ENCODE measurements around the gene CNP. TPM values are rescaled to one million over a fixed set of nuclear protein-coding genes. Genes with fewer than 3 reads are reported as not detected.
A peak's percentile ranks its signal among the peaks of the same experiment; 100 is the strongest.

Gene CNP
- total and polyA plus RNA-seq, 4 experiments from 2014 or later: 23.6 to 36.9 (median 33.4) TPM

GRCh38 chr17:41957869-41958439 lies 8.6 kb upstream of the CNP start:
- no peak overlapping the region for H3K27ac Mint-ChIP-seq
- intact Hi-C loops (cut with micrococcal nuclease): no loop called here

GRCh38 chr17:41959030-41959335 lies 7.6 kb upstream of the CNP start:
- Histone ChIP-seq H3K27me3 (ENCODE audit: insufficient read depth, low read length) (no peaks in the 10 kb centered on the region), H3K27ac (ENCODE audit: low read depth, low read length) (no peak overlapping the region), H3K4me3 (ENCODE audit: low read length in 2 of 2) (no peak overlapping the region), H3K36me3 (ENCODE audit: insufficient read depth, low read length) (no peaks in the 10 kb centered on the region), H3K9me3 (ENCODE audit: control insufficient read depth in 1 of 2, low read length in 2 of 2) (no peaks in the 10 kb centered on the region), H3K4me1 (ENCODE audit: insufficient read depth, low read length) (no peaks in the 10 kb centered on the region)
- intact Hi-C loops (cut with micrococcal nuclease): no loop called here
- Mint-ChIP-seq H3K36me3 (no peaks in the 10 kb centered on the region), H3K27ac (no peak overlapping the region), H3K9me3 (no peaks in the 10 kb centered on the region), H3K4me3 (no peak overlapping the region), H3K4me1 (peaks cover 0 to 2% (median 0%) of the 10 kb centered on the region in 4 donors), H3K27me3 (no peaks in the 10 kb centered on the region)
- ChIA-PET CTCF (ENCODE audit: partially characterized antibody) (interaction anchor here (1.6 kb wide), 1 partner anchor 157 kb away, joined by 3 read pairs; no protein-coding TSS in a partner anchor), POLR2A (ENCODE audit: partially characterized antibody) (interaction anchor here (1.1 kb wide), 1 partner anchor 153 kb away, joined by 3 read pairs; the partner anchor contains the start of gene DHX58)
- no peak for DNase-seq

More at GRCh38 chr17:41957869-41958439, 8.6 kb upstream of the CNP start:
- no peaks in the 10 kb centered on the region for H3K36me3 Mint-ChIP-seq
- H3K9me3 ChIP-seq (ENCODE audit: control insufficient read depth in 1 of 2, low read length in 2 of 2): no peaks in the 10 kb centered on the region
- ChIA-PET CTCF (ENCODE audit: partially characterized antibody) (interaction anchor here (1.5 kb wide), 1 partner anchor 108 kb away, joined by 5 read pairs; no protein-coding TSS in a partner anchor), POLR2A (ENCODE audit: partially characterized antibody) (no interaction called here)
- no peak overlapping the region for H3K4me3 ChIP-seq (ENCODE audit: low read length in 2 of 2)
- H3K27me3 Mint-ChIP-seq: no peaks in the 10 kb centered on the region
- no peaks in the 10 kb centered on the region for H3K9me3 Mint-ChIP-seq
- peaks cover 0 to 1% (median 0%) of the 10 kb centered on the region in 4 donors for H3K4me1 Mint-ChIP-seq
- H3K4me3 Mint-ChIP-seq: no peak overlapping the region
- H3K36me3 ChIP-seq (ENCODE audit: insufficient read depth, low read length): no peaks in the 10 kb centered on the region
- H3K4me1 ChIP-seq (ENCODE audit: insufficient read depth, low read length): no peaks in the 10 kb centered on the region
- no peak overlapping the region for H3K27ac ChIP-seq (ENCODE audit: low read depth, low read length)
- no peak for DNase-seq
- H3K27me3 ChIP-seq (ENCODE audit: insufficient read depth, low read length): no peaks in the 10 kb centered on the region

- POLR2A ChIA-PET (ENCODE audit: partially characterized antibody): interaction anchor here (1.1 kb wide), 1 partner anchor 153 kb away, joined by 3 read pairs; the partner anchor contains the start of gene DHX58
- Histone ChIP-seq H3K4me1 (ENCODE audit: insufficient read depth, low read length) (no peaks in the 10 kb centered on the region), H3K27ac (ENCODE audit: low read depth, low read length) (no peak overlapping the region), H3K9me3 (ENCODE audit: control insufficient read depth in 1 of 2, low read length in 2 of 2) (no peaks in the 10 kb centered on the region), H3K36me3 (ENCODE audit: insufficient read depth, low read length) (no peaks in the 10 kb centered on the region), H3K27me3 (ENCODE audit: insufficient read depth, low read length) (no peaks in the 10 kb centered on the region), H3K4me3 (ENCODE audit: low read length in 2 of 2) (no peak overlapping the region)
- Mint-ChIP-seq H3K27ac (no peak overlapping the region), H3K27me3 (no peaks in the 10 kb centered on the region), H3K36me3 (no peaks in the 10 kb centered on the region), H3K4me1 (peaks cover 0 to 2% (median 0%) of the 10 kb centered on the region in 4 donors), H3K4me3 (no peak overlapping the region), H3K9me3 (no peaks in the 10 kb centered on the region)
- intact Hi-C loops (cut with micrococcal nuclease): no loop called here
- no peak for DNase-seq
- CTCF ChIA-PET (ENCODE audit: partially characterized antibody): interaction anchor here (1.6 kb wide), 1 partner anchor 156 kb away, joined by 3 read pairs; no protein-coding TSS in a partner anchor
Observed at GRCh38 chr17:41959336-41960095, 7.1 kb upstream of the CNP start.

- H3K4me1 ChIP-seq (ENCODE audit: insufficient read depth, low read length): peaks cover 12% of the 10 kb centered on the region
- H3K27me3 ChIP-seq (ENCODE audit: insufficient read depth, low read length): no peaks in the 10 kb centered on the region
- Mint-ChIP-seq H3K4me3 (no peak overlapping the region), H3K27me3 (no peaks in the 10 kb centered on the region), H3K9me3 (no peaks in the 10 kb centered on the region), H3K4me1 (peaks cover 9 to 16% (median 11%) of the 10 kb centered on the region in 4 donors), H3K36me3 (no peaks in the 10 kb centered on the region), H3K27ac (no peak overlapping the region)
- H3K36me3 ChIP-seq (ENCODE audit: insufficient read depth, low read length): no peaks in the 10 kb centered on the region
- CTCF ChIA-PET (ENCODE audit: partially characterized antibody): interaction anchor here (1.0 to 5.0 kb wide), 15 partner anchors 11 to 444 kb away, joined by 3 to 45 read pairs (median 6); partner anchors contain the start of genes DHX58, DNAJC7, KAT2A and NKIRAS2
- no peak for DNase-seq
- intact Hi-C loops (cut with micrococcal nuclease): no loop called here
- H3K4me3 ChIP-seq (ENCODE audit: low read length in 2 of 2): no peak overlapping the region
- H3K9me3 ChIP-seq (ENCODE audit: control insufficient read depth in 1 of 2, low read length in 2 of 2): no peaks in the 10 kb centered on the region
- POLR2A ChIA-PET (ENCODE audit: partially characterized antibody): interaction anchor here (1.5 kb wide), 1 partner anchor 151 kb away, joined by 4 read pairs; the partner anchor contains the start of gene DHX58
- no peak overlapping the region for H3K27ac ChIP-seq (ENCODE audit: low read depth, low read length)
Observed at GRCh38 chr17:41962111-41962510, 4.5 kb upstream of the CNP start.

- peak; percentile 54 to 71 (median 62) for DNase-seq
Observed at GRCh38 chr17:41962768-41963434, 3.7 kb upstream of the CNP start.

GRCh38 chr17:41965694-41966462 lies 717 bp upstream of the CNP start:
- H3K36me3 ChIP-seq (ENCODE audit: insufficient read depth, low read length): peaks cover 4% of the 10 kb centered on the region
- intact Hi-C loops (cut with micrococcal nuclease): loop anchor here (1.0 kb wide), 5 partner anchors 36 to 189 kb away; partner anchors contain the start of genes DNAJC7, KLHL11 and ODAD4
- H3K4me3 Mint-ChIP-seq: peak overlapping the region; percentile 82 to 93 (median 87)
- DNase-seq: peak; percentile 57 to 84 (median 59)
- no peaks in the 10 kb centered on the region for H3K9me3 ChIP-seq (ENCODE audit: control insufficient read depth in 1 of 2, low read length in 2 of 2)
- H3K4me1 Mint-ChIP-seq: peaks cover 17 to 37% (median 28%) of the 10 kb centered on the region in 4 donors
- no peaks in the 10 kb centered on the region for H3K27me3 Mint-ChIP-seq
- peaks cover 0 to 11% of the 10 kb centered on the region in 2 donors for H3K36me3 Mint-ChIP-seq
- H3K27me3 ChIP-seq (ENCODE audit: insufficient read depth, low read length): no peaks in the 10 kb centered on the region
- POLR2A ChIA-PET (ENCODE audit: partially characterized antibody): interaction anchor here (0.5 to 3.8 kb wide), 27 partner anchors 10 to 1395 kb away, joined by 3 to 70 read pairs (median 5); partner anchors contain the start of genes ACLY, C17orf113, DHX58 and DNAJC7
- H3K4me3 ChIP-seq (ENCODE audit: low read length in 2 of 2): peak overlapping the region; percentile 63 to 68
- CTCF ChIA-PET (ENCODE audit: partially characterized antibody): interaction anchor here (0.8 to 5.0 kb wide), 9 partner anchors 9 to 154 kb away, joined by 3 to 45 read pairs (median 10); partner anchors contain the start of genes DHX58, DNAJC7, NKIRAS2 and P3H4
- H3K27ac ChIP-seq (ENCODE audit: low read depth, low read length): peak overlapping the region; percentile 83
- peaks cover 40% of the 10 kb centered on the region for H3K4me1 ChIP-seq (ENCODE audit: insufficient read depth, low read length)
- H3K27ac Mint-ChIP-seq: peak overlapping the region; percentile 87 to 98 (median 91)
- H3K9me3 Mint-ChIP-seq: no peaks in the 10 kb centered on the region

More at GRCh38 chr17:41962768-41963434, 3.7 kb upstream of the CNP start:
- H3K27me3 ChIP-seq (ENCODE audit: insufficient read depth, low read length): no peaks in the 10 kb centered on the region
- ChIA-PET POLR2A (ENCODE audit: partially characterized antibody) (interaction anchor here (0.6 to 1.5 kb wide), 3 partner anchors 57 to 650 kb away, joined by 4 read pairs; partner anchors contain the start of genes DHX58 and NKIRAS2), CTCF (ENCODE audit: partially characterized antibody) (interaction anchor here (0.7 to 5.0 kb wide), 21 partner anchors 9 to 443 kb away, joined by 3 to 45 read pairs (median 5); partner anchors contain the start of genes ACLY, DHX58, DNAJC7 and KAT2A)
- H3K4me1 Mint-ChIP-seq: peaks cover 11 to 24% (median 17%) of the 10 kb centered on the region in 4 donors
- H3K4me3 Mint-ChIP-seq: peak overlapping the region in 1 of 8 donors; percentile 20
- H3K27ac ChIP-seq (ENCODE audit: low read depth, low read length): no peak overlapping the region
- intact Hi-C loops (cut with micrococcal nuclease): loop anchor here (1.0 kb wide), 3 partner anchors 100 to 153 kb away; no protein-coding TSS in a partner anchor
- H3K36me3 ChIP-seq (ENCODE audit: insufficient read depth, low read length): no peaks in the 10 kb centered on the region
- no peak overlapping the region for H3K4me3 ChIP-seq (ENCODE audit: low read length in 2 of 2)
- H3K36me3 Mint-ChIP-seq: peaks cover 0 to 1% of the 10 kb centered on the region in 2 donors
- H3K27me3 Mint-ChIP-seq: no peaks in the 10 kb centered on the region
- H3K4me1 ChIP-seq (ENCODE audit: insufficient read depth, low read length): peaks cover 20% of the 10 kb centered on the region
- peak overlapping the region in 2 of 7 donors; percentile 23 to 76 for H3K27ac Mint-ChIP-seq
- H3K9me3 ChIP-seq (ENCODE audit: control insufficient read depth in 1 of 2, low read length in 2 of 2): no peaks in the 10 kb centered on the region
- no peaks in the 10 kb centered on the region for H3K9me3 Mint-ChIP-seq
